ENCODE data around the gene TMCC1. TPM values are rescaled to one million over a fixed set of nuclear protein-coding genes. Genes with fewer than 3 reads are reported as not detected.
A peak's percentile ranks its signal among the peaks of the same experiment; 100 is the strongest.
"Not testable (repeated sequence)": the region's sequence is repeated elsewhere in the genome, so short reads cannot be mapped to it uniquely, and the experiment has no call there.

Gene TMCC1
- total RNA-seq, 1 experiment from 2014 or later: 7.9 TPM

DNA sequence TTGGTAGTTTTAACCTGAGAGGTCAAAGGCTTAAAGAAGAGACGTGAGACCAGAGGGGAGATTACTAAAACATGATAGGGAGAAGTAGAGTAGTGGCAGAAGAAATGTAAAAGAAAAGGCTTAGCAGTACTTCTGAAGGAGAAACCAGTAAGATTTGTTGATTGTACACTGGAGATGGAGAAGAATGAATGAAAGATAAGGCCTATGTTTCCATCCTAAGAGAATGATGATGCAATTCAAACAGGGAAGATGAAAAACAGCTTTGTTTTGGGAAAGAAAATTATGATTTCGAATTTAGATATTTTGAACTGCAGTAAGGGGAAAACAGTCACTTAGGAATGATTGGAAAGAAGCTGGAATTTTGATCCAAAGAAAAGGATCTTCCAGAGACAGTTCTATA lies 189.6 kb downstream of the TMCC1 start:
- no peaks in the 10 kb centered on the region for H3K9me3 ChIP-seq (replicated peaks)
- no peak for DNase-seq (ENCODE audit: low read depth in 1 of 2, low spot score in 2 of 2)
- H3K27me3 ChIP-seq (replicated peaks): no peaks in the 10 kb centered on the region
- no peak overlapping the region for H3K27ac ChIP-seq
- H3K36me3 ChIP-seq: no peaks in the 10 kb centered on the region
- no peaks in the 10 kb centered on the region for H3K4me1 ChIP-seq (replicated peaks)
- H3K4me3 ChIP-seq: no peak overlapping the region

DNA sequence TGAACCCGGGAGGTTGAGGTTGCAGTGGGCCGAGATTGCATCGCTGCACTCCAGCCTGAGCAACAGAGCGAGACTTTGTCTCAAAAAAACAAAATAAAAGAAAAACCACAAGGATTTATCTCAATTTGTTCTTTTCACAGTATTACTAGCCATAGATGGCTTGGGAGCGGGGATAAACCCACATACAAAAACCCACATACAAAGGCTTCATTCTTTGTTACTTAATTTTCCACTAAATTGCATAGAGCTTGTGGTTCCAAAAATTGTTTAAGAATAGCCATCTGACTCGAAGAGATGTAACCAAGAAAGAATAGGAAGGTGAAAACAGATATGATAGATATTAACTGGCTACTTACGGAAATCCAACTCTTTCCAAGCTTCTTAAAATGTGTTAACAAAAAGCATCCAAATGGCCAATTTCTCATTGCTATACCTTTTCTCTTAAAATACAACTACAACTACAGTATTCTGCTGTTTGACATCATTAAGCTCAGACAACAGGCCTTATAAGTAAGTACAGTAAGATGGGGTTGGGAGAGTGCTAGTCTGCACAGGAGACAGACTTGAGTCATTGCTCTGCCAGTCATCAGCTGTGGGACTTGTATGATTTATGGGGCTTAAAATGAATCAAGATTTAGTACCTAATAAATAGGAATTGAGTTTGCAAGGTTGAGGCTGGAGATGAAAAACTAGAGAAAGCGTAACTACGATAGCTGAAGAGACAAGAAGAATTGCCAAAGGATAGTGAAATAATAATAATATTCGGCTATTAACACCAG lies 190.4 kb downstream of the TMCC1 start:
- no peak overlapping the region for H3K27ac ChIP-seq
- no peaks in the 10 kb centered on the region for H3K36me3 ChIP-seq
- no peaks in the 10 kb centered on the region for H3K4me1 ChIP-seq (replicated peaks)
- H3K9me3 ChIP-seq (replicated peaks): no peaks in the 10 kb centered on the region
- no peaks in the 10 kb centered on the region for H3K27me3 ChIP-seq (replicated peaks)
- no peak overlapping the region for H3K4me3 ChIP-seq
- DNase-seq (ENCODE audit: low read depth in 1 of 2, low spot score in 2 of 2): no peak

DNA sequence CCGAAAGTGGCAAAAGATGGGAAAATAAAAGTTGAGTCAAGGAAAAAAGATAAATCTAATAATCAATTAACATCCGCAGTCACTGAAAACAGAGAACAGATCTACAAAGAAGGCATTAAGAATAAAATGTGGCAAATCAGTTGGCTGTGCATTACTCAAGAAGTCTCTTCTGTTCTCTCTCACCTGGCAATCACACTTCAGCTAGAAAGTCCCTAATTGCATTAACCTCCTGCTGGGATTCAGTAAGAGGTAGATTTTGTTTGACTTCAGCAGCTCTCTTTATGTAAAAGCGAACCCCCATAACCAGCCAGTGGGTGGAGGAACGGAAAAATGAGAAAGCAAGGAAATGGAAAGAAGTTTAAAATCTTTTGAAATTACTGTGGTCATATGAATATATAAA lies 192.3 kb downstream of the TMCC1 start:
- no peaks in the 10 kb centered on the region for H3K4me1 ChIP-seq (replicated peaks)
- H3K36me3 ChIP-seq: no peaks in the 10 kb centered on the region
- DNase-seq (ENCODE audit: low read depth in 1 of 2, low spot score in 2 of 2): no peak
- no peak overlapping the region for H3K4me3 ChIP-seq
- no peak overlapping the region for H3K27ac ChIP-seq
- no peaks in the 10 kb centered on the region for H3K9me3 ChIP-seq (replicated peaks)
- H3K27me3 ChIP-seq (replicated peaks): no peaks in the 10 kb centered on the region

DNA sequence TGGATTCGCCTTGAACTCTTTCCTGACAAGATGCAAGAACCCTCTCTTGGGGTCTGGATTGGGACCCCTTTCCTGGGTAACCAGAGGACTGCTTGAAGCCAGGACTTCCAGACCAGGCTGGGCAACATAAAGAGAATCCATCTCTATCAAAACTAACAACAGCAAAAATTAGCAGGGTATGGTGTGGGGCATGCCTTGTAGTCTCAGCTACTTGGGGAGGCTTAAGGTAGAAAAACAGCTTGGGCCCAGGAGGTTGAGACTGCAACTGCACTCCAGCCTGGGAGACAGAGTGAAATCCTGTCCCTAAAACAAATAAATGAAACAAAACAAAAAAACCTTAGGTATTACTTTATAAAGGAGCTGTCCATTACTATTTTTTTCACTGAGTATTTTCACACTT lies 193.9 kb downstream of the TMCC1 start:
- DNase-seq (ENCODE audit: low read depth in 1 of 2, low spot score in 2 of 2): no peak

DNA sequence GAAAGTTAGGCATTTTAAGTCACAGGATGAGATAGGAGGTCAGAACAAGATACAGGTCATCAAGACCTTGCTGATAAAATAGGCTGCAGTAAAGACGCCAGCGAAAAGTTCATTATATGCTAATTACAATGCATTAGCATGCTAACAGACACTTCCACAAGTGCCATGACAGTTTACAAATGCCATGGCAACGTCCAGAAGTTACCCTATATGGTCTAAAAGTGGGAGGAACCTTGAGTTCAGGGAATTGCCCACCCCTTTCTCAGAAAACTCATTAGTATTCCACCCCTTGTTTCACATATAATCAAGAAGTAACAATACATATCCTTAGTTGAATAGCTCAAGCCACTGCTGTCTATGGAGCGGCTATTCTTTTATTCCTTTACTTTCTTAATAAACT lies 194.3 kb downstream of the TMCC1 start:
- Histone ChIP-seq H3K4me3 (no peak overlapping the region), H3K27me3 (replicated peaks) (no peaks in the 10 kb centered on the region), H3K4me1 (replicated peaks) (no peaks in the 10 kb centered on the region), H3K36me3 (no peaks in the 10 kb centered on the region), H3K27ac (no peak overlapping the region), H3K9me3 (replicated peaks) (no peaks in the 10 kb centered on the region)
- no peak for DNase-seq (ENCODE audit: low read depth in 1 of 2, low spot score in 2 of 2)

More for the DNA sequence above, 193.9 kb downstream of the TMCC1 start:
- no peaks in the 10 kb centered on the region for H3K36me3 ChIP-seq
- no peak overlapping the region for H3K4me3 ChIP-seq
- no peaks in the 10 kb centered on the region for H3K27me3 ChIP-seq (replicated peaks)
- H3K9me3 ChIP-seq (replicated peaks): no peaks in the 10 kb centered on the region
- no peak overlapping the region for H3K27ac ChIP-seq
- H3K4me1 ChIP-seq (replicated peaks): no peaks in the 10 kb centered on the region

DNA sequence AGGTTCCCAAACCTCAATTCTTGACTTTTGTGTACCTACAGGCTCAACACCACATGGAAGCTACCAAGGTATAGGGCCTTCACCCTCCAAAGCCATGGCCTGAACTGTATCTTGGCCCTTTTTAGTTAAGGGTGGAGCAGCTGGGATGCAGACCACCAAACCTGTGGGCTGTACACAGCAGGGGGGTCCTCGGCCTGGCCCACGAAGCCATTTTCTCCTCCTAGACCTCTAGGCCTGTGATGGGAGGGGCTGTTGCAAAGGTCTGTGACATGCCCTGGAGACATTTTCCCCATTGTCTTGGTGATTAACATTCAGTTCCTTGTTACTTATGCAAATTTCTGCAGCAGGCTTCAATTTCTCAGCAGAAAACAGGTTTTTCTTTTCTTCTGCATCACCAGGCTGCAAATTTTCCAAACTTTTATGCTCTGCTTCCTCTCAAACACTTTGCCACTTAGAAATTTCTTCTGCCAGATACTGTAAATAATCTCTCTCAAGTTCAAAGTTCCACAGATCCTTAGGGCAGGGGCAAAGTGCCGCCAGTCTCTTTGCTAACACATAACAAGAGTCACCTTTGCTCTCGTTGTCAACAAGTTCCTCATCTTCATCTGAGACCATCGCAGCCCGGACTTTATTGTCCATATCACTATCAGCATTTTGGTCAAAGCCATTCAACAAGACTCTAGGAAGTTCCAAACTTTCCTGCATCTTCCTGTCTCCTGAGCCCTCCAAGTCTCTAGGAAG lies 196.1 kb downstream of the TMCC1 start:
- Histone ChIP-seq H3K36me3 (no peaks in the 10 kb centered on the region), H3K27ac (no peak overlapping the region), H3K9me3 (replicated peaks) (no peaks in the 10 kb centered on the region), H3K4me3 (no peak overlapping the region), H3K27me3 (replicated peaks) (no peaks in the 10 kb centered on the region), H3K4me1 (replicated peaks) (no peaks in the 10 kb centered on the region)
- no peak for DNase-seq (ENCODE audit: low read depth in 1 of 2, low spot score in 2 of 2)

DNA sequence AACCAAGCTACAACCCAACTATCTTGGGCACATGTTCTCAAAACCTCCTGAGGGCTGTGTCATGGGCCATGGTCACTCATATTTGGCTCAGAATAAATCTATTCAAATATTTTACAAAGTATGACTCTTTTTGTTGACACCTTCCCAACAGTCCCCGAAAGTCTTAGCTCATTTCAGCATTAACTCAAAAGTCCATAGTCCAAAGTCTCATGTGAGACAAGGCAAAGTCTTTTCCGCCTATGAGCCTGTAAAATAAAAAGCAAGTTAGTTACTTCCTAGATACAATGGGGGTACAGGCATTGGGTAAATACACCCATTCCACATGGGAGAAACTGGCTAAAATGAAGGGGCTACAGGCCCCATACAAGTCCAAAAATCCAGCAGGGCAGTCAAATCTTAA lies 197.1 kb downstream of the TMCC1 start:
- H3K9me3 ChIP-seq (replicated peaks); DNase-seq (ENCODE audit: low read depth in 1 of 2, low spot score in 2 of 2): not testable (repeated sequence)

DNA sequence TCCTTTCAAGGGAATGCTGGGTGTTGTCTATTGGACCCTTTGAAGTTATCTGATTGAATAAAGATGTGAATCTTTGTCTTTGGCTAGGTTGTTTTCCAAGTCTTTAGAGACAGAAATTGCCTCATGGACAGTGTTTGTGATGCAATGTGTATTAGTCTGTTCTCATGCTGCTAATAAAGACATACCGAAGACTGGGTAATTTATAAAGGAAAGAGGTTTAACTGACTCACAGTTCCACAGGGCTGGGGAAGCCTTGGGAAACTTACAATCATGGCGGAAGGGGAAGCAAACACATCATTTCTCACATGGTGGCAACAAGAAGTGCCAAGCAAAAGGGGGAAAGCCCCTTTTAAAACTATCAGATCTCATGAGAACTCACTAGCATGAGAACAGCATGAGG lies 198.3 kb downstream of the TMCC1 start:
- DNase-seq (ENCODE audit: low read depth in 1 of 2, low spot score in 2 of 2): no peak

More for the DNA sequence above, 197.1 kb downstream of the TMCC1 start:
- not testable (repeated sequence) for H3K36me3 ChIP-seq; H3K27me3 ChIP-seq (replicated peaks); H3K4me3 ChIP-seq; H3K27ac ChIP-seq; H3K4me1 ChIP-seq (replicated peaks)

DNA sequence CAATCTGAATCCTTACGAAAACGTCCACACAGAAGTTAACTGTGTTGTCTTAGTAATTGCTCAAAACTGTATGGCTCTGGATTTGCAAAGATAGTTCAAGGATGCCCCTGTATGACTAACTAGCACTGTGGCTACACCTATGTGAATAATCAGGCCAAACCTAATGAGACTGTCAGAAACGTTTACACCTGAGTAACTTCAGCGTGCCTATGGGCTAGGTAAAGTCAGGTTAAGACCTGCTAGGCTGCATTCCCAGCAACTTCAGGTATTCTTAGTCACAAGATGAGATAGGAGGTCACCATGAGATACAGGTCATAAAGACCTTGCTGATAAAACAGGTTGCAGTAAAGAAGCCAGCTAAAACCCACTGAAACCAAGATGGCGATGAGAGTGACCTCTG lies 199.3 kb downstream of the TMCC1 start:
- no peaks in the 10 kb centered on the region for H3K4me1 ChIP-seq (replicated peaks)
- no peak overlapping the region for H3K27ac ChIP-seq
- H3K27me3 ChIP-seq (replicated peaks): no peaks in the 10 kb centered on the region
- no peaks in the 10 kb centered on the region for H3K9me3 ChIP-seq (replicated peaks)
- DNase-seq (ENCODE audit: low read depth in 1 of 2, low spot score in 2 of 2): no peak
- H3K36me3 ChIP-seq: no peaks in the 10 kb centered on the region
- H3K4me3 ChIP-seq: no peak overlapping the region

More for the DNA sequence above, 198.3 kb downstream of the TMCC1 start:
- Histone ChIP-seq H3K36me3 (no peaks in the 10 kb centered on the region), H3K4me1 (replicated peaks) (no peaks in the 10 kb centered on the region), H3K27ac (no peak overlapping the region), H3K4me3 (no peak overlapping the region), H3K27me3 (replicated peaks) (no peaks in the 10 kb centered on the region), H3K9me3 (replicated peaks) (no peaks in the 10 kb centered on the region)

DNA sequence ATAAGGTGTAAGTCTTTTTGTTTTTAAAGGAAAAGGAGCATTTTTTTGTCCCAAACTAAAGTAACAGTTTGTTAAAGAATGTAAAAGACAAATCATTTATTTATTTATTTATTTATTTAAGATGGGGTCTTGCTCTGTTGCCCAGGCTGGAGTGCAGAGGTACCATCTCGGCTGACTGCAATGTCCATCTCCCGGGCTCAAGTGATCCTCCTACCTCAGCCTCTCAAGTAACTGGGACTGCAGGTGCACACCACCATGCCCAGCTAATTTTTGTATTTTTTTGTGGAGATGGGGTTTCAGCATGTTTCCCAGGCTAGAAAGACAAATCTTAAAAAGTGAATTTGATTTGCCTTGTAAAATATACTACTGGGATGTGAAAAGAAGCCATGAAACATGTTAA lies 200.8 kb downstream of the TMCC1 start:
- Histone ChIP-seq H3K4me1 (replicated peaks) (peaks cover 7% of the 10 kb centered on the region; the same call in 1 of the 2 replicates), H3K4me3 (no peak overlapping the region), H3K27me3 (replicated peaks) (no peaks in the 10 kb centered on the region), H3K27ac (no peak overlapping the region), H3K9me3 (replicated peaks) (no peaks in the 10 kb centered on the region), H3K36me3 (no peaks in the 10 kb centered on the region)
- no peak for DNase-seq (ENCODE audit: low read depth in 1 of 2, low spot score in 2 of 2)

DNA sequence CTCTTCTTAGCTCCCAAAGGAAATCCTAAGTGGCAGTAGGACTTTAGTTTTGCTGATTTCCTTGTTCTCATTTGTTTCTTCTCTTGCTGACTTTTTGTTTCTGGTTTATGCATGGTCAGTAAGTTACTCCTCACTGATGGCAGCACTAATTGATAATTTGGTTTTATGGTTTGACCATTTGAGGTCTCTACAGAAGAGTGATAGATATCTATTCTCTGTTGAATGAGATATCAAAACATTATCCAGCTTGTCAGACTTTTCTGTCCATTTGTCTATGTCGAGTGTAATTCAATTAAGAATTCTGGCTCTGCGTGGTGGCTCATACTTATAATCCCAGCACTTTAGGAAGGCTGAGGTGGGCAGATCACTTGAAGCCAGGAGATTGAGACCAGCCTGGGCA lies 202.5 kb downstream of the TMCC1 start:
- H3K4me3 ChIP-seq: no peak overlapping the region
- no peak for DNase-seq (ENCODE audit: low read depth in 1 of 2, low spot score in 2 of 2)
- H3K27me3 ChIP-seq (replicated peaks): no peaks in the 10 kb centered on the region
- no peak overlapping the region for H3K27ac ChIP-seq
- H3K4me1 ChIP-seq (replicated peaks): peaks cover 7% of the 10 kb centered on the region; the same call in 1 of the 2 replicates
- no peaks in the 10 kb centered on the region for H3K9me3 ChIP-seq (replicated peaks)
- no peaks in the 10 kb centered on the region for H3K36me3 ChIP-seq

DNA sequence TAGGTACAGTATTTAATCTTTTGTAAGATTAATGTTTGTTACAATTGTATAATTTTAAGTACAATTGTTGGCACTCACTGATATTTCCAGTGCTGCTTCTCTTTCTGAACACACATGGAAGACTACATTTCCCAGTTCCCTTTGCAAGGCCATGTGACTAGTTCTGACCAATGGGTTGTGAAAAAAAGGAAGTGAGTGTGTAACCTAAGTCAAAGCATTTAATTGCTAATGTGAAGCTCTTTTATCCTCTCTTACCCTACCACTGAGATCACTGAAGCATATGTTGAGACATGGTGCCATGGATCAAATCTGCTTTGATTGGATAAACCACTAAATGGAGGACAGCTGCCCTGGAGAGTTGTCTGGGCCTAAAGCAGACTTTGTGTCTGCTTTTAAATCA lies 203.1 kb downstream of the TMCC1 start:
- no peaks in the 10 kb centered on the region for H3K27me3 ChIP-seq (replicated peaks)
- DNase-seq (ENCODE audit: low read depth in 1 of 2, low spot score in 2 of 2): peak in 1 of 2 experiments; percentile 31

DNA sequence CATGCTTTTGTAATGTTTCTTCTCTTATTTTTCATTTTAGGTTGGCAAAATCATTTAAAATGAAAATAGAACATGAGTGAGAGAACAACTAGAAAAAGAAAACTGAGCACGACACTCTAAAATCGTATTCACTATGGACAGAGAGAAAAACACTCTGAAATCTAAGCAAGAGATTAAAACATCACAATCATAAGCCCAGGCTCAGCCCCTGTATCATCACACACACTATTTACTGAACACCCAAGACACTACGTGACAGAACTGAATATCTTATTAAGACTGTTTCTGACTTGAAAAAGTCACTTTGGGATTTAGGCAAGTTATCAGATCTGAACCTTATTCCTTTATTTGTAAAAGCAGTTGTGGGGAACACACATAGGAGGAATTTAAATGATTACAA lies 204.5 kb downstream of the TMCC1 start:
- Histone ChIP-seq H3K4me1 (replicated peaks) (peaks cover 7% of the 10 kb centered on the region; the same call in 1 of the 2 replicates), H3K9me3 (replicated peaks) (no peaks in the 10 kb centered on the region), H3K36me3 (no peaks in the 10 kb centered on the region), H3K27ac (no peak overlapping the region), H3K27me3 (replicated peaks) (no peaks in the 10 kb centered on the region), H3K4me3 (no peak overlapping the region)
- no peak for DNase-seq (ENCODE audit: low read depth in 1 of 2, low spot score in 2 of 2)

More for the DNA sequence above, 203.1 kb downstream of the TMCC1 start:
- no peaks in the 10 kb centered on the region for H3K9me3 ChIP-seq (replicated peaks)
- no peak overlapping the region for H3K27ac ChIP-seq
- H3K4me1 ChIP-seq (replicated peaks): peaks cover 7% of the 10 kb centered on the region; the same call in 1 of the 2 replicates
- H3K4me3 ChIP-seq: no peak overlapping the region
- H3K36me3 ChIP-seq: no peaks in the 10 kb centered on the region

DNA sequence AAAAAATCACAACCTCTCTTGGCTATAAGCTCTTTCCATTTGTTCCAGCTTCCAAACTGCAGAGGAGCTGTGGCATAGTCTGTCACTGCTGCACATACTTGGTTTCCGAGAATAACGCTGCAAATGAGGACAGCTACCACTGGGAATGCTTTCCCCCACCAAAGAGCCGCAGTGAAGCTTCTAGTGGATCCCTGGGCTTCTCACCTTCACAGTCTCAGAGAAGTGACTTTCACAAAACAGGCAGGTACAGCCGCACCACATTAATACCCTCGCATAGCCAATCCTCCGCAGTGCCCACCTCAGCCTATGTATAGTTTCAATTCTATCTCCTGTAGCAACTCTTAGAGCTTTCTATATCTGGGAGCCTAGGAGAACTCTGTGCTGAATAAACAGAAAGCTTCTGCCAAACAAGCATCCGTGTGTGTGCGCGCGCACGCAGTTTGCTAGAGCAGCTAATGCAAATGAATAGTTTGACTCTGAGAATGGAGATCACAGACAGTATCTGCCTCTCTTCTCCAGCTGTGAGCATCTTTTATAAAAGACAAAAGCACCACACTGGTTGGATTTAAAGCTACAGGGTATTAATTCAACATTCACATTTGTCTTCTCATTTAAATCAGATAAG lies 205.1 kb downstream of the TMCC1 start:
- Histone ChIP-seq H3K4me3 (peak overlapping the region; percentile 27), H3K27me3 (replicated peaks) (no peaks in the 10 kb centered on the region), H3K36me3 (no peaks in the 10 kb centered on the region), H3K4me1 (replicated peaks) (peaks cover 7% of the 10 kb centered on the region; the same call in 1 of the 2 replicates), H3K27ac (no peak overlapping the region), H3K9me3 (replicated peaks) (no peaks in the 10 kb centered on the region)
- DNase-seq (ENCODE audit: low read depth in 1 of 2, low spot score in 2 of 2): peak; percentile 31 to 49

Measured in SJSA1 (cell line).